ENCODE results near the gene NDEL1. TPM values are rescaled to one million over a fixed set of nuclear protein-coding genes. Genes with fewer than 3 reads are reported as not detected.

NDEL1 gene
- 32.9 and 38.4 TPM in 2 replicates for total RNA-seq (2021)
- long read RNA-seq, transcript NDEL1-201 (9 exons, 2,372 nt), result major isoform, 149 of 200 reads
- long read RNA-seq, partial matches to known transcripts, result 4 of 200 reads
- long read RNA-seq, other reads (novel, unspliced or antisense), result 43 of 200 reads

GRCh38 chr17:8435245-8436168, at the start of gene NDEL1:
NDEL1 (plus strand) TSS chr17:8435884; CDS start chr17:8444272, 8,388 bp downstream.
- Mint-ChIP-seq H3K9me3 (no peaks in the 10 kb centered on the region), H3K4me1 (peaks cover 12 to 13% of the 10 kb centered on the region in 2 experiments), H3K36me3 (ENCODE audit: insufficient read depth in 1 of 3, low read depth in 3 of 3) (peaks cover 5 to 11% (median 9%) of the 10 kb centered on the region in 3 experiments; a peak in 6 of 7 replicates), H3K4me3 (peak within 1 kb of the TSS; percentile 93 to 97), H3K27ac (peak within 1 kb of the TSS; percentile 93 to 98 (median 97)), H3K27me3 (ENCODE audit: low read depth) (no peaks in the 10 kb centered on the region)
- Histone ChIP-seq H2BK20ac (ENCODE audit: low read depth, low read length, poor library complexity, severe bottlenecking) (no peak within 1 kb of the TSS), H3K9ac (ENCODE audit: extremely low read depth, insufficient read length, low read length) (peak within 1 kb of the TSS; percentile 75), H3K27ac (ENCODE audit: insufficient read length, low read depth, low read length) (peak within 1 kb of the TSS; percentile 70), H4K8ac (replicated peaks; ENCODE audit: insufficient read length, low read depth, low read length) (no peak within 1 kb of the TSS), H3K18ac (ENCODE audit: insufficient read length, low read depth, low read length) (peak within 1 kb of the TSS; percentile 72), H3K9me3 (ENCODE audit: control insufficient read depth, low read depth, low read length) (no peaks in the 10 kb centered on the region), H3K4me2 (ENCODE audit: insufficient read depth, insufficient read length, low read length) (peak within 1 kb of the TSS; percentile 98), H3K4me1 (ENCODE audit: insufficient read depth, low read length) (no peaks in the 10 kb centered on the region), H4K20me1 (ENCODE audit: control insufficient read depth, insufficient read depth, insufficient read length) (no peaks in the 10 kb centered on the region), H2AFZ (ENCODE audit: low read length) (no peak within 1 kb of the TSS), H3K14ac (ENCODE audit: insufficient read depth, low read length) (peak within 1 kb of the TSS; percentile 68), H3K79me1 (ENCODE audit: insufficient read depth, low read depth, low read length, poor library complexity, severe bottlenecking) (peaks cover 4% of the 10 kb centered on the region), H2BK15ac (ENCODE audit: low read depth, low read length) (no peak within 1 kb of the TSS), H3T11ph (ENCODE audit: low read length) (no peak within 1 kb of the TSS), H3K23ac (ENCODE audit: insufficient read length, low read depth, low read length) (no peak within 1 kb of the TSS), H2AK5ac (ENCODE audit: insufficient read length, low read length) (no peak within 1 kb of the TSS), H4K5ac (ENCODE audit: insufficient read length, low read depth, low read length) (no peak within 1 kb of the TSS), H3K27me3 (ENCODE audit: insufficient read depth, low read length) (no peaks in the 10 kb centered on the region), H2BK120ac (ENCODE audit: low read depth, low read length, poor library complexity, severe bottlenecking) (no peak within 1 kb of the TSS), H3K56ac (ENCODE audit: insufficient read length, low read depth, low read length) (no peak within 1 kb of the TSS), H3K4ac (ENCODE audit: low read depth, low read length) (no peak within 1 kb of the TSS), H2BK5ac (ENCODE audit: insufficient read length, low read length) (no peak within 1 kb of the TSS), H2BK12ac (ENCODE audit: insufficient read length, low read depth, low read length) (no peak within 1 kb of the TSS), H3K23me2 (ENCODE audit: insufficient read length, low read depth, low read length, poor library complexity, severe bottlenecking) (peaks cover 11% of the 10 kb centered on the region), H3K79me2 (ENCODE audit: insufficient read depth, low read length) (peaks cover 3% of the 10 kb centered on the region; the same call in 1 of the 2 replicates), H4K91ac (ENCODE audit: insufficient read length, low read depth, low read length) (no peak within 1 kb of the TSS)
- no CpG with 5 or more reads among the region's 68 CpGs for WGBS (ENCODE audit: extremely low coverage, insufficient read length, low lambda C conversion rate)
- no peak for TF ChIP-seq CTCF (conservative IDR thresholded peaks at IDR 0.05)
- DNase-seq, result peak; percentile 100

All from H9 (cell line).